IMR-90 (cell line): Measurements from ENCODE around the gene GPX3. TPM values are rescaled to one million over a fixed set of nuclear protein-coding genes. Genes with fewer than 3 reads are reported as not detected.

Experiments used
- ATAC-seq: fragments of 200-7000 bp; cut with Tn5 transposase; 2 replicates; pipeline ENCODE4 v1.9.1; 2020; ENCODE audit warnings: low read depth, mild to moderate bottlenecking, moderate library complexity
- BruUV-seq: library from RNA; stranded (reverse); fragments of 400-500 nt; replicated peaks from 2 replicates; lab custom pipeline; 2021; lab: Mats Ljungman, UMichigan
- CTCF ChIA-PET: fragments of 300-600 bp; formaldehyde crosslinking; extraction: SDS; loops from one replicate; lab custom pipeline; 2021; ENCODE audit warnings: antibody characterized with exemption; lab: Yijun Ruan, JAX
- POLR2A ChIA-PET: fragments of 300-600 bp; sonication (Branson Sonifier 250); formaldehyde crosslinking; loops from one replicate; lab custom pipeline; 2022; ENCODE audit warnings: antibody characterized with exemption; ENCODE audit not compliant: unreplicated experiment; lab: Charles Lee
- DNase-seq: peaks from one replicate; pipeline ENCODE4 v3.0.0; 2013
- H2AFZ ChIP-seq: replicated peaks from 2 replicates; pipeline ENCODE3; 2013; ENCODE audit warnings: low read length, mild to moderate bottlenecking; ENCODE audit not compliant: poor library complexity
- H2AK5ac ChIP-seq: 2 replicates; pipeline ENCODE4 v1.6.1; 2013; ENCODE audit warnings: low read depth, low read length, inconsistent platforms
- H2AK9ac ChIP-seq: replicated peaks from 2 replicates; pipeline ENCODE3; 2013; ENCODE audit warnings: mild to moderate bottlenecking, low read depth, low read length, moderate library complexity; ENCODE audit not compliant: poor library complexity
- H2BK120ac ChIP-seq: 2 replicates; pipeline ENCODE4 v1.6.1; 2013; ENCODE audit warnings: low read depth, low read length, inconsistent platforms
- H2BK15ac ChIP-seq: 3 replicates; pipeline ENCODE4 v1.6.1; 2013; ENCODE audit warnings: low read depth, low read length, inconsistent platforms
- H2BK20ac ChIP-seq: 2 replicates; pipeline ENCODE4 v1.6.1; 2013; ENCODE audit warnings: low read depth, mild to moderate bottlenecking, inconsistent platforms, low read length, moderate library complexity
- H2BK5ac ChIP-seq: 2 replicates; pipeline ENCODE4 v1.6.1; 2013; ENCODE audit warnings: mild to moderate bottlenecking, low read depth, low read length, inconsistent platforms; ENCODE audit not compliant: poor library complexity, severe bottlenecking
- H3K14ac ChIP-seq: replicated peaks from 2 replicates; pipeline ENCODE4 v1.6.1; 2013; ENCODE audit warnings: low read depth, low read length, inconsistent platforms
- H3K18ac ChIP-seq: 2 replicates; pipeline ENCODE4 v1.6.1; 2013; ENCODE audit warnings: low read depth, low read length, control low read depth
- H3K23ac ChIP-seq: 2 replicates; pipeline ENCODE4 v1.6.1; 2013; ENCODE audit warnings: low read depth, low read length, inconsistent platforms
- H3K27ac ChIP-seq: 2 replicates; pipeline ENCODE4 v1.5.1; 2013; ENCODE audit warnings: mild to moderate bottlenecking, control low read depth, low read length; ENCODE audit not compliant: insufficient read depth
- H3K27me3 ChIP-seq: 2 replicates; pipeline ENCODE4 v1.6.1; 2013; ENCODE audit warnings: low read length; ENCODE audit not compliant: control insufficient read depth, insufficient read depth
- H3K36me3 ChIP-seq: 2 replicates; pipeline ENCODE4 v1.6.1; 2013; ENCODE audit warnings: low read length, mixed read lengths; ENCODE audit not compliant: control insufficient read depth, insufficient read depth
- H3K4ac ChIP-seq: 2 replicates; pipeline ENCODE4 v1.6.1; 2013; ENCODE audit warnings: low read depth, low read length, inconsistent platforms
- H3K4me1 ChIP-seq: 2 replicates; pipeline ENCODE4 v1.6.1; 2013; ENCODE audit warnings: low read length, mixed read lengths; ENCODE audit not compliant: control insufficient read depth, insufficient read depth
- H3K4me2 ChIP-seq: 2 replicates; pipeline ENCODE4 v1.6.1; 2013; ENCODE audit warnings: low read depth, mild to moderate bottlenecking, control low read depth, low read length, moderate library complexity
- H3K4me3 ChIP-seq: 2 replicates; pipeline ENCODE4 v1.5.1; 2013; ENCODE audit warnings: low read depth, mild to moderate bottlenecking, control low read depth, low read length, moderate library complexity; ENCODE audit not compliant: insufficient read depth
- H3K56ac ChIP-seq: 2 replicates; pipeline ENCODE4 v1.6.1; 2013; ENCODE audit warnings: low read length, inconsistent platforms; ENCODE audit not compliant: insufficient read depth; ENCODE audit errors: extremely low read depth
- H3K79me1 ChIP-seq, 2 experiments: 2 replicates each; pipeline ENCODE4 v1.6.1; 2013; ENCODE audit warnings: low read length in 2 of 2, inconsistent platforms in 1 of 2, low read depth in 1 of 2
- H3K9ac ChIP-seq: 2 replicates; pipeline ENCODE4 v1.6.1; 2013; ENCODE audit warnings: low read depth, low read length, control low read depth
- H3K9me1 ChIP-seq: 2 replicates; pipeline ENCODE4 v1.6.1; 2013; ENCODE audit warnings: low read length, inconsistent platforms; ENCODE audit not compliant: insufficient read depth
- H3K9me3 ChIP-seq: 2 replicates; pipeline ENCODE4 v1.6.1; 2013; ENCODE audit warnings: low read length; ENCODE audit not compliant: control insufficient read depth, insufficient read depth
- H4K20me1 ChIP-seq: 2 replicates; pipeline ENCODE4 v1.6.1; 2013; ENCODE audit warnings: low read length, inconsistent platforms; ENCODE audit not compliant: insufficient read depth
- H4K5ac ChIP-seq: 2 replicates; pipeline ENCODE4 v1.6.1; 2013; ENCODE audit warnings: mild to moderate bottlenecking, low read depth, low read length, control low read depth
- H4K8ac ChIP-seq, 2 experiments: 2 replicates each; pipeline ENCODE4 v1.6.1; 2013; ENCODE audit warnings: low read depth in 2 of 2, low read length in 2 of 2, control low read depth in 1 of 2, inconsistent platforms in 1 of 2
- H4K91ac ChIP-seq: 2 replicates; pipeline ENCODE4 v1.6.1; 2013; ENCODE audit warnings: low read depth, low read length, inconsistent platforms; ENCODE audit not compliant: insufficient read depth
- CEBPB ChIP-seq: IDR thresholded peaks from 2 replicates; pipeline ENCODE4 v1.6.1; 2012; ENCODE audit warnings: low read depth, low read length, improper control_type of control experiment
- MAFK ChIP-seq: IDR thresholded peaks from 2 replicates; pipeline ENCODE4 v1.6.1; 2012; ENCODE audit warnings: low read depth, low read length, improper control_type of control experiment
- MAZ ChIP-seq: IDR thresholded peaks from 2 replicates; pipeline ENCODE4 v1.6.1; 2012; ENCODE audit warnings: low read depth, mild to moderate bottlenecking, low read length, improper control_type of control experiment, moderate library complexity, borderline replicate concordance
- NFE2L2 ChIP-seq: fragments of 150-350 bp; IDR thresholded peaks from 2 replicates; pipeline ENCODE4 v1.6.1; 2016; ENCODE audit warnings: low read depth, mild to moderate bottlenecking, low read length
- RAD21 ChIP-seq: IDR thresholded peaks from 2 replicates; pipeline ENCODE4 v1.6.1; 2012; ENCODE audit warnings: low read length, improper control_type of control experiment
- RCOR1 ChIP-seq: IDR thresholded peaks from 2 replicates; pipeline ENCODE4 v1.6.1; 2012; ENCODE audit warnings: mild to moderate bottlenecking, low read length, improper control_type of control experiment; ENCODE audit not compliant: insufficient replicate concordance
- WGBS, 2 experiments: methylation state at CpG; one replicate each; pipeline versions ENCODE4 v1.1.5 to v1.1.7; 2013; ENCODE audit warnings: missing lambda C conversion rate in 2 of 2; ENCODE audit not compliant: insufficient read length in 1 of 2; ENCODE audit errors: extremely low coverage in 2 of 2; 5-methylcytosine and 5-hydroxymethylcytosine counted together
- dilution Hi-C: fragments of 300-500 bp; cut with HindIII; formaldehyde crosslinking; loops from one replicate; pipeline ENCODE4 v1.14.3; 2018; ENCODE audit warnings: low sequenced_read_pairs; ENCODE audit not compliant: unreplicated experiment
- in situ Hi-C: fragments of 300-500 bp; cut with MboI; formaldehyde crosslinking; loops from 3 replicates; pipeline ENCODE4 v1.14.3; 2019; ENCODE audit warnings: low sequenced_read_pairs, inconsistent platforms, mixed read lengths
- intact Hi-C: fragments of 100-400 bp; cut with micrococcal nuclease; formaldehyde crosslinking; loops from 2 replicates; pipeline ENCODE4 v1.10.0; 2022
- polyA plus RNA-seq, 3 experiments: library from polyadenylated mRNA; depleted of rRNA; stranded (reverse); fragments of >200 nt; gene quantifications; 2 replicates each; pipeline ENCODE4 v1.2.3, GENCODE V29; 2012; ENCODE audit warnings: low replicate concordance in 1 of 3
- total RNA-seq: library from RNA; depleted of rRNA; stranded (reverse); fragments of >200 nt; gene quantifications from 2 replicates; pipeline ENCODE4 v1.2.3, GENCODE V29; 2012
- TF ChIP-seq, protein P1 (sequence below): conservative IDR thresholded peaks from 2 replicates; pipeline ENCODE4 v1.5.1; 2012; ENCODE audit warnings: mild to moderate bottlenecking, low read depth, low read length, improper control_type of control experiment

The GPX3 gene
- total and polyA plus RNA-seq, 2 of the 4 experiments (the other 2 are of a cell fraction), result 0.36 to 1.0 TPM

DNA sequence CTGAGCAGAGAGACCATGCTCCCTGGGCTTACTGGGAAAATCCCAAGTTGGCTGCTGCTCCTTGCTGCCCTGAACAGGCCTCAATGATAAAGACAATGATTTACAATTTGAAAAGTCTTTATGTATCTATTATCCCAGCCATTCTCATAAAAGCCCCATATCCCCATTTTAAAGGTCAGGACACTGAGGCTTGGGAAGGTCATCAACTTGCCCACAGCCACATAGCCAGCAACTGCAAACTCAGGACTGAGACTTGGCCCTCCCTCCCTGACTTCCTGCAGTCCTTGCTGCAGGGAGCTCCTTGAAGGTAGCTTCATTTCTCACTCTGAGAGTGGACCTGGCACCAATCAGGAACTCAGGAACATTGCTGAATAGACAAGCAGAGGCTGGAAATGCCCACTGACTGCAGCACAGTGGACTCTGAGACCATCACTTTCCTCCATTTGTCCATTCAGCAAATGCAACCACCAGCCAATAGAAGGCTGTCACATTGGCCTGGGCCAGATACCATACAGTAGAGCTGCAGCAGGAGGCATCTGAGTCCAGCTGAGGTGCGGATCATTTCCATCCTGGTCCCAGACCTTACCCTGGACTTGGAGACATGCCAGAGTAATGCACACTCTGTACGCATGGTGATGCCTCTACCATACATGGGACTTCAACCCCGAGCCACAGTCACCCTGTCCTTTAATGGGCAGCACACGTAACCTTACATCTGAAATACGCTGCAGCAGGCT is 42.2 kb downstream of the GPX3 start:
- CTCF ChIA-PET, result no interaction called here
- H3K4me2 ChIP-seq, result peak overlapping the region; percentile 2; the same call in 1 of the 2 replicates
- H2BK5ac ChIP-seq, result peak overlapping the region; percentile 37
- no peak overlapping the region for H3K9ac ChIP-seq
- peaks cover 51% of the 10 kb centered on the region for H3K9me1 ChIP-seq
- DNase-seq (no peak), ATAC-seq (no peak)
- peak overlapping the region; percentile 89 for H3K4ac ChIP-seq
- no peak overlapping the region for H3K4me3 ChIP-seq
- BruUV-seq, result no TSS peak
- H3K27me3 ChIP-seq, result no peaks in the 10 kb centered on the region
- H4K5ac ChIP-seq, result peak overlapping the region; percentile 7; the same call in 1 of the 2 replicates
- peak overlapping the region; percentile 47 to 73; a peak in 2 of 4 replicates for H4K8ac ChIP-seq
- TF ChIP-seq MAZ (no peak), MAFK (no peak), RCOR1 (no peak), NFE2L2 (no peak), CEBPB (no peak), RAD21 (no peak)
- TF ChIP-seq, protein P1, sequence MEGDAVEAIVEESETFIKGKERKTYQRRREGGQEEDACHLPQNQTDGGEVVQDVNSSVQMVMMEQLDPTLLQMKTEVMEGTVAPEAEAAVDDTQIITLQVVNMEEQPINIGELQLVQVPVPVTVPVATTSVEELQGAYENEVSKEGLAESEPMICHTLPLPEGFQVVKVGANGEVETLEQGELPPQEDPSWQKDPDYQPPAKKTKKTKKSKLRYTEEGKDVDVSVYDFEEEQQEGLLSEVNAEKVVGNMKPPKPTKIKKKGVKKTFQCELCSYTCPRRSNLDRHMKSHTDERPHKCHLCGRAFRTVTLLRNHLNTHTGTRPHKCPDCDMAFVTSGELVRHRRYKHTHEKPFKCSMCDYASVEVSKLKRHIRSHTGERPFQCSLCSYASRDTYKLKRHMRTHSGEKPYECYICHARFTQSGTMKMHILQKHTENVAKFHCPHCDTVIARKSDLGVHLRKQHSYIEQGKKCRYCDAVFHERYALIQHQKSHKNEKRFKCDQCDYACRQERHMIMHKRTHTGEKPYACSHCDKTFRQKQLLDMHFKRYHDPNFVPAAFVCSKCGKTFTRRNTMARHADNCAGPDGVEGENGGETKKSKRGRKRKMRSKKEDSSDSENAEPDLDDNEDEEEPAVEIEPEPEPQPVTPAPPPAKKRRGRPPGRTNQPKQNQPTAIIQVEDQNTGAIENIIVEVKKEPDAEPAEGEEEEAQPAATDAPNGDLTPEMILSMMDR, result no peak
- intact Hi-C loops (no loop called here), dilution Hi-C loops (no loop called here), in situ Hi-C loops (no loop called here)
- H2BK15ac ChIP-seq, result peak overlapping the region; percentile 58; the same call in 2 of the 3 replicates
- H2AK5ac ChIP-seq, result peak overlapping the region; percentile 99
- peak overlapping the region; percentile 81 for H3K14ac ChIP-seq
- peaks cover 46% of the 10 kb centered on the region for H3K36me3 ChIP-seq
- H3K79me1 ChIP-seq, result peaks cover 52 to 93% of the 10 kb centered on the region in 2 experiments
- POLR2A ChIA-PET, result no interaction called here
- H3K27ac ChIP-seq, result peak overlapping the region; percentile 12; the same call in 1 of the 2 replicates
- H2AK9ac ChIP-seq, result no peak overlapping the region
- peak overlapping the region; percentile 94 for H2BK120ac ChIP-seq
- peaks cover 31% of the 10 kb centered on the region for H4K20me1 ChIP-seq
- H3K9me3 ChIP-seq, result no peaks in the 10 kb centered on the region
- peak overlapping the region; percentile 91 for H2BK20ac ChIP-seq
- peak overlapping the region; percentile 72; the same call in 1 of the 2 replicates for H3K23ac ChIP-seq
- H3K4me1 ChIP-seq, result peaks cover 30% of the 10 kb centered on the region
- peak overlapping the region; percentile 68 for H4K91ac ChIP-seq
- peak overlapping the region; percentile 14 for H2AFZ ChIP-seq
- H3K18ac ChIP-seq, result peak overlapping the region; percentile 39; the same call in 1 of the 2 replicates
- 100% methylated on average over 1 of the region's 5 CpGs; no CpG with 5 or more reads in 1 of the 2 experiments for WGBS, 2 experiments
- no peak overlapping the region for H3K56ac ChIP-seq
